ENCODE measurements around the gene PEPD.

The PEPD gene

DNA sequence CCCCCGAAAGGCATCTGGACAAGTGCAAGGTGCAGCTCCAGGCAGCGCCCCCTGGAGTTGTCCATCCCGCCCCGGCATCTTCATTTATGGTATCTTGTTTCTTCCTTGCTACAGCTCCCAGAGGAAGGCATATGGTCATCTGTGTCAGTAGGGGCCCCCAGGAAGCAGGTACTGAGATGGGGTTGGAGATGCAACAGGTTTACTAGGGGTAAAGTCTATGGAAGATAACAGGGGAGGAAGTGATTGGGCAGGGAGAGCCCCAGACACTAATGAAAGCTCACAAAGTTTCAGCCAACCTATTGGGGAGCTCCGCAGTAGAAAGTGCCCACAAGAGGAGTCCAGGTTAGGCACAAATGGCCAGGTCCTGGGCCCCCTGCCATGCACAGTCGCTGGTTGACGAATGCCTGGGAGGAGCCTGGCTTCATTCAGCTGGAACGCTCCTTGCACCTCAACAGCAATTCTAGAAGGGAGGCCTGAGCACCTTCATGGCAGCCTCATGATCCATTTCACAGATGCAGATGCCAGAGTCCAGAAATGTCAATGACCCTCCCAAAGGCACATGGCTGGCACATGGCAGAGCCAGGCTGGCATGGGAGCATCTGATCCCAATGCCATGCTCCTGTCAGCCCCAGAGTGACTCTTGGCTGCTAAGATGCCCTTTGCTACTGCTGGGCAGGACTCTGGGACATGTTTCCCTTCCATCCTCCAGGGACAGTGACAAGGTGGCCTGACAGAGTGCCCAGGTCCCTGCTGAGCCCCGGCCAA lies 23.8 kb upstream of the PEPD start:
- DNase-seq (ENCODE audit: low read depth) = no peak

DNA sequence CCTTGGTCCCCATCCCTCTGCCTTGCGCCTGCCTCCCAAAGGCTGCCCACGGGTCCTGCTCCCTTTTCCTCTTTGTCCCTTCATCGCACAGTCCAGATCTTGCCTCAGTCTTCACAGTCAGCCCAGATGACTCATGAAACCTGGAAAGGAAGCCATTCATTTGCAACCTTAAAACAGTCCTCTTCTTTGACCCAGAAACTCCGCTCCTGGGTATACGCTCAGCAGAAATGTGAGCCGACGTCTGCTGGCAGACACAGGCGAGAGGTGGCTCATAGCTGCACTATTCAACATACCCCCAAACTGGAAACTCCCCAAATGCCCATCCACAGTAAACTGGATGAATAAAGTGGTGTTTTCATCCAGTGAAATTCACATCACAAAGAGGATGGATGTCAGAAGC lies 13.6 kb upstream of the PEPD start:
- DNase-seq (ENCODE audit: low read depth) = no peak

GRCh38 chr19:33532859-33533460 lies 11.4 kb upstream of the PEPD start:
- DNase-seq (ENCODE audit: low read depth) = no peak

GRCh38 chr19:33530842-33531241 lies 9.3 kb upstream of the PEPD start:
- DNase-seq (ENCODE audit: low read depth) = no peak

GRCh38 chr19:33530296-33530695 lies 8.7 kb upstream of the PEPD start:
- DNase-seq (ENCODE audit: low read depth) = no peak

DNA sequence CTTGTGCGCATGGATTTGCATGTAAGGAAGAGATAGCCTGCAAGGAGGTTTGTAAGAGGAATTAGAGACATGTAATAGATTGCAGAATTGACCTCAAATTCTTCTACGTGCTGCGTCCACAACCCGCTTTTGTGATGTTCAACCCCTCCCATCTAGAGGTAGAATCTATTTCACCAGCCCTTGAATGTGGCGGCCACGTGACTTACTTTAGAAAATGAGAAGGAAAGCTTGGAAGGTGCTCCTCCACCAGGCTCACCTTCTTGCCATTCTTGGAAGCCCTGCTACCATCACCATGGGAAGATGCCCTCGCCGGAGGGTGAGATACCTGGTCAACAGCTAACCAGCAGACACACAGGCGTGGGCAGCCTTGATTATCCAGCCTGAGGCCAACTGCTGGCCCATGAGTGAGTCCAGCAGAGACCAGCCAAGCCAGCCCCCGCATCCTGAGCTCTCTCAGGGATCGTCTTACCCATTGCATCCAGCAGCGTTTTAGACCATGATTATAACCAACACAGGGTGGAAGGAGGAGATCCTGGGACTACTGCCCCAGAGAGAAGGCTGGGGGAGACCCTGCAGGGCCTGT lies 7.6 kb upstream of the PEPD start:
- no peak for DNase-seq (ENCODE audit: low read depth)

DNA sequence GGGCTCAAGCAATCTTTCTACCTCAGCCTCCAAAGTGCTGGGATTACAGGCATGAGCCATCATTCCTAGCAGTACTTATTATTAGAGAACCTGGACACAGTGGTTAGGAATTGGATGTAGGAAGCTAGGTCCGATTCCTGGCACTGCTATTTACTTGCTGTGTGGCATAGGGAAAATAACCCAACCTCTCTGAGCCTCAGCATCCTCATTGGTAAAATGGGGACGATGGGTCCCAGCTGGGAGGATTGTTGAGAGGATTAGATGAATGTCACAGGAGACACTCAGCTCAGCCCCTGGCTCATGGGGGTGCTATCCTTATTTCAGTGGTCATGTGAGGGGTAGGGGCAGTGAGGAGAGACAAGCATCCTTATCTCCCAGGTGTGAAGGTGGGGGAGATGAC lies 6.8 kb upstream of the PEPD start:
- DNase-seq (ENCODE audit: low read depth) = no peak

GRCh38 chr19:33527125-33527524 lies 5.5 kb upstream of the PEPD start:
- no peak for DNase-seq (ENCODE audit: low read depth)

- no peak for DNase-seq (ENCODE audit: low read depth)
Measured at GRCh38 chr19:33524024-33524664, 2.6 kb upstream of the PEPD start.

DNA sequence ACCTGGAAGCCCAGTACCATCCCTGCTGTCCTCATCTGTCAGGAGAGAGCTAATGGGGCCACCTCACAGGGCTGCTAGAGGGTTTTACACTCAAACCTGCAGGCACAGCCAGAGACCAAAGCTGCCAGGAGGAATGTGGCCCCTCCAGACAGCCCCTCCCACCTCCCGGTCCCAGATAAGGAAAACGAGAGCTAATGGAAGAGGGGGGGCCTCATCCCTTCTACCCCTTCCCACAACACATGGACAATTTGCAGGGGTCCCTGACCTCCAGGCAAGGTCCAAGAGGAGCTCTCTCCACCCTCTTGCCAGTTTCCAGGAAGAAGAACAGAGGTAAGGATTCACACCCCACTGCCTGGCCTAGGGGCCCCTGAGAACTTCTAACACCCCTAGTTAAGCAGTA lies 1.6 kb upstream of the PEPD start:
- no peak for DNase-seq (ENCODE audit: low read depth)

- no peak for DNase-seq (ENCODE audit: low read depth)
Measured at GRCh38 chr19:33522371-33522662, 726 bp upstream of the PEPD start.

DNA sequence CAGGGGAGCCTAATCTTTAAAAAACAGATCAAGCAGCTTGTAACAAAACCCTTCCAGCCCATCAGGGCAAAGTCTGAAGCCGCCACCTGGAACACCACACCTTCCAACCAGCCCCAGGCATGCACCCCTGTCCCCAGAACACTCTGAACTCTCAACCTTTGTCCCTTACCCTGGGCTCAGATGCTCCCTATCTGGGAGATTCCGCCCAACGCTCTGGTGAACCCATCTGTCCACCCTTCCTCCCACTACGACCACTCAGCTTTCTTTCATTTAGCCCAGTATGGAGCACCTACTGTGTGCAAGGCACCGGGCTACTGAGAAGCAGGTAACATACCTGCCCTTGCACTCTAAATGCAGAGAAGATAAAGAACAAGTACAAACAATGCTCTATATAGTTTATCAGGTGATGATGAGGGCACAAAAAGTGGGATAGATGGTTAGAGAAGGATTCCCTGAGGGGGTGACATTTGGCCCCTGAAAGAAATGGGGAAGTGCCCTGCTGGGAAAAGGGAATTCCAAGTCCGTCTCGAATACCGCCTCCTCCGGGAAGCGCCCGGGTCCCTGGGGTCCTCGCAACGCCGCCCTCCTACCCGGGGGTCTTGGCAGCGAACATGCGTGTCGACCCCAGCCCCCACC lies 629 bp downstream of the PEPD start:
- no peak for DNase-seq (ENCODE audit: low read depth)

DNA sequence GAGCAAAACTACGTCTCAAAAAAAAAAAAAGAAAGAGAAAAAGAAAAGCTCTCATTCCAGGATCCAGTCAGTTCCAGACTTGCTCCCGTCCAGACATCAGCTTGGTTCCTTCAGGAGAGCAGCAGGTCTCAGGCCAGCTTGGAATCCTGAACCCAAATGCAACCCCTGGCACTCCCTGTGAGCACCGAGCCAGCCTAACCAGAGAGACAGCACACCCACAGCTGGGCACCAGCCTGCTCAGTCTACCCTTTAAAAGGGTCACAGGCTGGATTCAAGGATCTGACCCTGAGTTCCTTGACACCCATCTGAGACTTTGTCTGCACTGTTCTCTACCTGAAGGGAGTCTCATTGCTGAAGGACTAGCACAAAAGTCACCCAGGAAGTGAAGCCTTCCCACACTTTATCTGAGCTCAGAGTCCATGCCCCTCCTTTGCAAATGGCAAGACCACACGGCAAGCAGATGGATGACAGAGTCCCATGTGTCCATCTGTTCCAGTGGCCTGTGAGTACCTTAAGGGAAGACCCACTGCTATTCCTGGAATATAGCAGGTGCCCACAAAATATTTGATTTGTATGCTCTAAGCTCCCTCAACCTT lies 1.4 kb downstream of the PEPD start:
- no peak for DNase-seq (ENCODE audit: low read depth)

- DNase-seq (ENCODE audit: low read depth) = no peak
Measured at GRCh38 chr19:33519416-33519815, 2.2 kb downstream of the PEPD start.

DNA sequence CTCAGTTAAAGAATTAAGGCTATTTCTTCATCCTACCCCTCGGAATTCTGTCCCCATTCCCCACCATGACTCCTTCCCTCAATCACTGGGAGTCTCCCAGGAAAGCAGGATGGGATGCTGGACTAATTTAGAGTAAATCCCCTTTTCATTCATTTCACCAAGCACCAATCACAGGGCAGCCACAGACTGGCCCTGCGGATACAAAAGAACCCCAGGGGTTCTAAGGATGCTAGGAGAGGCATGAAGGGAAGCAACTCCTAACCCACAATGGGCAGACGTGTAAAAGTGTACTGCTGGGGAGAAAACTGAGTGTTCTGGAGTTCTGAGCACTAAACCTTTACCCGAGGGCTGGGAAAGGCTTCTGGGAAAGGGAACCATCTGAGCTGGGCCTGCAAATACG lies 3.0 kb downstream of the PEPD start:
- DNase-seq (ENCODE audit: low read depth) = no peak

GRCh38 chr19:33517922-33518321 lies 3.7 kb downstream of the PEPD start:
- no peak for DNase-seq (ENCODE audit: low read depth)

DNA sequence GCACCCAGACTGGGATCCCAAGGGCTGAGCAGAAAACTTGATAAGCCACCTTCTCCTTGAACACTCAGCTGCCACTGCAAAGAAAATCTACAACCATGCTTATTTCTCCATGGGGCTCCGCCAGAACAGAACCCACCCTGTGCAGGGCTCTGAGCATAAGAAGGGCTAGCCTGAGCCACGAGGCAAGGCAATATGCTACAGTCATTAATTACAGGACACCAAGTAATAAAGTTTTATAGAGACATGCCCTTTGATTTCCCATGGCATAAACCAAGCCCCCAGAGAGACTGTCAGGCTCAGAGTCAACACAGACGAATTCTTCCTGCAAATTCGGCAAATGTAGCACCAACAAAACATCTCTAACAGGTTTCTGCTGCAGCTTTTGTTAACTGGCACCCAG lies 5.7 kb downstream of the PEPD start:
- DNase-seq (ENCODE audit: low read depth) = no peak

- DNase-seq (ENCODE audit: low read depth) = no peak
Measured at GRCh38 chr19:33514885-33515551, 6.6 kb downstream of the PEPD start.

GRCh38 chr19:33513424-33513823 lies 8.2 kb downstream of the PEPD start:
- no peak for DNase-seq (ENCODE audit: low read depth)

- no peak for DNase-seq (ENCODE audit: low read depth)
Measured at GRCh38 chr19:33512580-33513137, 8.9 kb downstream of the PEPD start.

DNA sequence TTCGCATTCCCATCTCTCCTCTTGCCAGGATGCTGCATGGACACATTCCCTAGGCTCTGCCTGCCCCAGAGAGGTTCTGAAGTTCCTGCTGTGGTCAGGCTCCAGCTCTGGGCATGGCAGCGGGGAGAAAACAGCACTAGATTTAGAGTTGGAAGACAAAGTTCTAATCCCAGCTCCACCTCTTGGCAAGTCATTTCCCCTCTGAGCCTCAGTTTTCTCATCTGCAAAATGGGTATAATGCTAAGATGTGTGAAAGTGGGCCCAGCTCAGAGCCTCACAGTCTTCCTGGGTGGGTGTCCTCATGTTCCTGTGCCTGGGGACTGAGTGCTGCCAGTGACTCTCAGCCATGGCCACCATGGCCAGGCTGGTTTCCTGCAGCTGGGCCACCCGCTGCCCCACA lies 9.6 kb downstream of the PEPD start:
- DNase-seq (ENCODE audit: low read depth) = no peak

DNA sequence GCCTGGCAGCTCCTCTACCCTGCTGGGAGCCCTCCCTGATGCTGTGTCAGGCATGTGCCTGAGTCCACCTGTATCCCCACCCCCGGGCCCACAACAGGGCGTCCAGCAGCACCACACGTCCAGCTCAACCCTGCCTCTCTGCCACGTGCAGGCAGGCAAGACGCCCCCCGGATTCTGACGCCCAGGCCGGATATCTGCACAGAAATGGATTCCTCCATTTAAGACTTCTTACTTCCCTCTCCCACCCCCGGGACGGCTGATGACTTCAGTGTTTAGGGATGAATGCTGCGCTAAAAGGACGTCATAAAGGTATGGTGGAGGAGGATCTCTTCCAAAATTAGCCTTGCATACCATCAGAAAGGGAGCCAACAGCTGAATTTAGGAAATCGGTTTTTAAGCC lies 10.2 kb downstream of the PEPD start:
- no peak for DNase-seq (ENCODE audit: low read depth)
